Esophagus muscularis mucosa (tissue), 3 donors: ENCODE measurements around the gene IRX1.

Experiments used
- POLR2A ChIP-seq: fragments of 450-650 bp; IDR thresholded peaks from one replicate; pipeline ENCODE4 v1.6.1; 2017; ENCODE audit warnings: antibody characterized with exemption, moderate library complexity, mild to moderate bottlenecking, low read depth
- POLR2AphosphoS5 ChIP-seq, 2 donors: sonication (generic); formaldehyde crosslinking; IDR thresholded peaks; one replicate each; pipeline ENCODE4 v1.6.1; 2017; ENCODE audit warnings: antibody characterized with exemption in 2 of 2
- TF ChIP-seq, protein P1 (sequence below), 3 experiments: fragments of 200-600 bp in 2 of 3; fragments of 450-650 bp in 1 of 3; sonication (generic) in 2 of 3; IDR thresholded peaks; one replicate each; pipeline ENCODE4 v1.5.1; 2017 to 2019; ENCODE audit warnings: antibody characterized with exemption in 3 of 3, mild to moderate bottlenecking in 2 of 3, moderate library complexity in 1 of 3

DNA sequence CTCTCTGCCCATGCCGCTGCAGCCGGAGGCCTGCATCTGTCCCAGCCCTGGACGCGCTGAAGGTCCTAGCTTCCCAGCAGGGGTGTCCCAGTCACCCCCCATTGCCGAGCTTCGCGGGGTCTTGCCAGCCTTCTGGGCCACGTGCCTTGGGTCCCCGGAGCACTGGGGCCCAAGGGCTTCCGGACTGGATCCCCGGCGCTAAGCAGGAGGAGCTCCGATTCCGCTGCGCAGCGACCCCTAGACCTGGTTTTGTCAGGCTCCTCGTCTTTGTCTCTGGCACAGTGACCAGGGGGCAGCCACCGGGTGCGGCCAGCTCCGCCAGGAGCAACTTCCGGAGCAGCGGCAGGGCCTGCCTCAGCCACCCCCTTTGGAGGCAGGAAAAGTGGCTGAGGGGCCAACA lies 3.3 kb upstream of the IRX1 start:
- TF ChIP-seq, protein P1, sequence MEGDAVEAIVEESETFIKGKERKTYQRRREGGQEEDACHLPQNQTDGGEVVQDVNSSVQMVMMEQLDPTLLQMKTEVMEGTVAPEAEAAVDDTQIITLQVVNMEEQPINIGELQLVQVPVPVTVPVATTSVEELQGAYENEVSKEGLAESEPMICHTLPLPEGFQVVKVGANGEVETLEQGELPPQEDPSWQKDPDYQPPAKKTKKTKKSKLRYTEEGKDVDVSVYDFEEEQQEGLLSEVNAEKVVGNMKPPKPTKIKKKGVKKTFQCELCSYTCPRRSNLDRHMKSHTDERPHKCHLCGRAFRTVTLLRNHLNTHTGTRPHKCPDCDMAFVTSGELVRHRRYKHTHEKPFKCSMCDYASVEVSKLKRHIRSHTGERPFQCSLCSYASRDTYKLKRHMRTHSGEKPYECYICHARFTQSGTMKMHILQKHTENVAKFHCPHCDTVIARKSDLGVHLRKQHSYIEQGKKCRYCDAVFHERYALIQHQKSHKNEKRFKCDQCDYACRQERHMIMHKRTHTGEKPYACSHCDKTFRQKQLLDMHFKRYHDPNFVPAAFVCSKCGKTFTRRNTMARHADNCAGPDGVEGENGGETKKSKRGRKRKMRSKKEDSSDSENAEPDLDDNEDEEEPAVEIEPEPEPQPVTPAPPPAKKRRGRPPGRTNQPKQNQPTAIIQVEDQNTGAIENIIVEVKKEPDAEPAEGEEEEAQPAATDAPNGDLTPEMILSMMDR (IDR thresholded peaks at IDR 0.05), result no peak
- TF ChIP-seq POLR2AphosphoS5 (IDR thresholded peaks at IDR 0.05) (no peak), POLR2A (no peak)
